Stimulated activated CD4-positive, alpha-beta T cell treated with anti-CD3 and anti-CD28 coated beads, Interleukin-4, amount 100 ng/mL, for 1 hour (primary cell): ENCODE measurements around the gene CES1.
"Not testable (repeated sequence)": the region's sequence is repeated elsewhere in the genome, so short reads cannot be mapped to it uniquely, and the experiment has no call there.

Experiments
- DNase-seq: peaks from one replicate; pipeline ENCODE4 v3.0.0-alpha.2; 2020

CES1 gene

DNA sequence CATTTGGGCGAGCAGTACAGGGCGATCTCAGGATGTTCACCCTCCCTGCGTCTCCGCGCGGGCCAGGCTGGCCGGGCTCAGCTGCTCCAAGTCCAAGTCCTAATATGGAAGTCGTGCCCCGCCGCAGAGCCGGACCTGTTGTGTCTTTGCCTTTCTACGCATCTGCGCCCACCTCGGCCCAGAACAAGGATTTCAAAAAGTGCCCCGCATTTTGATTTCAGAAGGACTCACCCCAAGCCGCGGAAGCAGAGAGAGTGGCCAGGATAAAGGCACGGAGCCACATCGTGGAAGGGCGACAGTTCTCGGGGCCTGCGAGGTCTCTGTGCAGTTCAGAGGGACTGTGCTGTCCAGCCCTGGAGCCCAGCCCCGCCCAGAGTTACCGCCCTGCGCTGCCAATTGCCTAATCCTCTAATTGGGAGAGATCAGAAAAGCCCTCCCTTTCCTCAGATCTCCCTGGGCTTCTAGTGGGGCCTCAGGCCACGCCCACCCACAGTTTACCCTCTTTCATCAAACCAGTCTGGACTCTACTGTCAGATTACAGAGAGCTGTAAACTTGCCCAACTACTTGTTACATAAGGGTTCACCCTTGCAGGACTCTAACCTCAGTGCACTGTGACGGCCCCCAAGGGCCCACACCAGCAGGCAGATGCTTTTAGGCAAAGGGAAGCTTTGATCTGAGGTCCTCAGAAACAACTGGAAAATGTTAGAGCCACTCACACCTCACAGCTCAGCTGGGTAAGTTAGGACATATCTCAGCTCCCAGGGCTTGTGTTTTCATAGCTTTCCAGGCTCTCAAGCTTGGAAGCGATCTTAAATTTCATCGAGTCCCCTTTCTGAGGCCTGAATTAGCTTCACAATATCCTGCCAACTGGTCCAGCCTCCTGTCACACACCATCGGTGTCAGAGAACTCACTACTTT, at the start of gene CES1:
TSS of gene CES1 (minus strand) at position 324 of the 919 bp plus-strand sequence. CDS start at position 283, 41 bp downstream.
- DNase-seq, result no peak

DNA sequence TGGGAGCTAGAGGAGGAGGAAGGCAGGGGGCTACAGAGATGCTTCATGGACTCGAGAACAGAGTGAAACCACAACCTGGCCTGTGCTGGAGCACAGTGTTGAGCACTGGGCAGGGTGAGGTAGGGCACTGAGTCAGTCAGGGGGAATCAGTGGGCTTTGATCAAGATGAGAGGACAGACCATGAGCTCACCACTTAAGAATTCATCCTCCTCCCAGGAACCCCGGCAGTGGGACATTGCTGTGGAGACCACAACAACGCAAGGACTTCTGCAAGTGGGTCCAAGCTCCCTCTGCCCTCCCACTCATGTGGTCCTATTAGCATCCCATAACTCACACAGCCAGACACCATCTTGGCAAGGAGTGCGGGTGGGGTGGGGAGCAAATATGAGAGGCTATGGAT, 44.0 kb upstream of the CES1 start:
- no peak for DNase-seq

- DNase-seq, result no peak
Observed at GRCh38 chr16:55875273-55875672, 42.4 kb upstream of the CES1 start, which contains the start of gene CES5A. Gene CES5A (minus strand): TSS chr16:55875373. CDS start chr16:55875221, 152 bp downstream.

DNA sequence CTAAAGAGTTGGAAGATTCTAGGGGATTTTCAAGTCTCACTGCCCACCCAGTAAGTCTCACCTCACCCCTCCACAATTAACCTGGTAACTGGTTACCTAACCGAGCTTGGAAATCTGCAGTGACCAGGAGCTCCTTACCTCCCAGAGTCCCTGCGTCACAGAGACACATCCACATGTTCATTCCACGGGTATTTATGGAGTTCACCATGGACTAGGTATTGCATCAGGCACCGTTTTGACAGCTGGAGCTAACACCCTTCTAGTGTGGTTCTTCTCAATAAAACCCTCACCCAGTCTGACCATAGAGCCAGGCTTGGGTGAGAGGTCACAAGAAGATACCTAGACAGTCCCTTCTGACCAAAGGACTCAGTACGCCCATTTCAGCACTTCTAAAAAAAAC, 40.2 kb upstream of the CES1 start:
- DNase-seq, result no peak

DNA sequence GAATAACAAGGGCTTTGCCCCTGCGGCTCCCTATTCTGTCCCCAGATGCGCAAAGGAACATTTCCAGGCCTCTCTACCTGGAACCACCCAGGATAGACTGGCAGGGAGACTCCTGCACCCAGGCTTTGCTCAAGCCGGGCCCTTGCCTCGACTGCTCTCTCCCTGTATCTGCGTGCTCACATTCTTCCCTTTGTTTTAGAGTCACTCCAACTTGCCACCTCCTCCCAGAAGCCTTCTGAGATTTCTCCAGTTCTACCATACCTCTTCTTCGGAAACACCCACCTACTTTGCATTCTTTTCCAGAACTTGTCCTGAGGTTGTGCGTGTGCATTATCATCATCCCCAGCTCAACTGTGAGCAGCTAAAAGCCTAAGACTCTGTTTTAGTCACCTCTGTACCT, 39.2 kb upstream of the CES1 start:
- no peak for DNase-seq

- DNase-seq, result no peak
Observed at GRCh38 chr16:55871411-55872038, 38.6 kb upstream of the CES1 start.

GRCh38 chr16:55868980-55869379, 36.1 kb upstream of the CES1 start:
- no peak for DNase-seq

DNA sequence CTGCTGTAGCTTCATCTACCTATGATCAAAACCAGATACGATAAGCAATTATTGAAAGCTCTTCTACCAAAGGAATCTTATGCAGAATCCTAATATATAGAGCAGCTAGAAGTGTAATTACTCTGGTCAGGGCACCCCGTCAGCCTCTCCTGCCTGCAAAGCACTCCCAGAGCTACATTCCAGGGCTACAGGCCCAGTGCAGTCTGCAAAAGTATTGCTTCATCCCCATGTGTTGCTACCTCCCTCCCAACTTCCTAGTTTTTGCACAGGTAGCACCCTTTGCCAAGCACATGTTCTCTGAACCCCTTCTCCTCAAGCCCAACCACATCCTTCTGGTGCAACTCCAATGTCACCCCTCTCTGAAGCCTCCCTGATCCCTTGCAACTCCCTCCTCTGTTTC, 35.2 kb upstream of the CES1 start:
- DNase-seq, result no peak

DNA sequence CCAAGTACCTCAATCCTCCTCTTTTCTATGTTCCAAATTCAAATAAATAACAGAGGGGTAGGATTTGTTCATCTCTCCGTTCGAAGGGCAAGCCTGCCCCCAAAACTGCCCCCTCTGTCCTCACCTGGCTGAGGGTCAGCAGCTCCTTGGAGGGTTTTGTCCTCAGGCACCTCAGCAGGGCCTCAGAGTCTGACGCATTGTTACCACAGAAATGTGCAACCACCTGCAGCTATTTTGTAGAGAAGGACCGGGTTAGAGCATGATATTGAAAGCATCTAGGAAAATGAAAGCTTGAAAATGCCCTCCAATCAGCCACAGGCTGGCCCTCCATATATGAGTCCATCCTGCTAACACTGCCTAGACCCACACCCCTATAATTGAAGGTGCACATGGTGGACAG, 28.4 kb upstream of the CES1 start:
- no peak for DNase-seq

DNA sequence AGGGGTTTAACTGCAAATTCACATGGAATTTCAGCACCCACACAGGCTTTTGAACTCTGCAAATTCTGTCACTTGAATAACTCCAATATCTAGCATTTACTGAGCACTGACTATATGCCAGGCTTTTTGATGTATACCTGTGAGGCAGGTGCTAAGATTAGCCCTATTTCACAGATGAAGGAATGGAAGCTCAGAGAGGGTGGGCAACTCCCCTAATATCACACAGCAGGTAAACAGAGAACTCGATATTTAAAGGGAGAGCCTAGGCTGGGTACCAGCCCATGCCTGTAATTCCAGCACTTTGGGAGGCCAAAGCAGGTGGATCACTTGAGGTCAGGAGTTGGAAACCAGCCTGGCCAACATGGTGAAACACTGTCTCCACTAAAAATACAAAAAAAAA, 24.8 kb upstream of the CES1 start:
- DNase-seq, result not testable (repeated sequence)

- no peak for DNase-seq
Observed at GRCh38 chr16:55856950-55857349, 24.1 kb upstream of the CES1 start.

- no peak for DNase-seq
Observed at GRCh38 chr16:55853114-55853513, 20.2 kb upstream of the CES1 start.

GRCh38 chr16:55849536-55849935, 16.6 kb upstream of the CES1 start:
- no peak for DNase-seq

DNA sequence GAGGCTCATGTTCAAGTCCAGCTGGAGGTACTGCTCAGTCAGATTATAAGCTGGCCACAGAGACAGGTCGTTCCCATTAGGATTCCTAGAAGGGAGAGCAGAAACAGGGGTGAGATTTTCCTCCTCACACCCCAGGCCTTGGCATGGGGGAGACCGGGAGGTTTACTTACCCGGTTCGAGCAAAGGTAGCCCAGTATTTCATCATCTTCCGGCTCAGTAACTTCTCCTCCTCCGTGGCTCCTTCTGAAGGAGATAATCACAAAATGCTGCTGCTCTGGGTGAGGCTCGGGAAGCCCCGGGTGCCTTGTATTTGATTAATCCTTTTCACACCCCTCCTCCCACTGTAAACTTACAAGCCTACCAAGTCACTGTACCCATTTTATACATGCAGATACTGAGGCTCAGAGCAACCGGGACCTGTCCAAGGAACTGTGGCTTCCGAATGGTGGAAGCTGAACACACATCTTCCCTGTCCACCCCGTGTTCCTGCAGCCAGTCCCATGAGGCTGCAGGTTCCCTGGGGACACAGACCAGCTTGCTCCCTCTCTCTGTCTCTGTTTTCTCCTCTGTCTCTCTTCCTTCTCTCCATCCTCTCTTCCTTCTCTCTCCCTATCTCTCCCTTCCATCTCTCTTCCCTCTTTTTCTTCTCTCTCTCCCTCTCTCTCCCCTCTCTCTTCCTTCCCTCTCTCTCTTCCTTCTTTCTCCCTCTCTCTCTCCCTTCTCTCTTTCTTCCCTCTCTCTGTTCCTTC, 13.9 kb upstream of the CES1 start:
- DNase-seq, result no peak

DNA sequence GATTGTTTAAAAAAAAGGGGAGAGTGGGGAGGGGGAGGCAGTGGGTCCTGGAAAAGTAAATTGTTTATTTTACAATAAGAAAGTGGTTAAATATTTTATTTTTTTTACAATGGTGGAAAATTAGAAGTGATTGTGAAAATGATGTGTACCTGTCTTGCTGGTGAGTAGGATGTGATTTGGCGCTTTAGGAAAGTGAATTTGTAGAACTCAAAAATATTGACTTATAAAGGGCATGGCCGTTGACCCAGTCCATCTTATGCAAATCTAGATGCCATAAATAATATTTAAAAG, 10.2 kb upstream of the CES1 start:
- DNase-seq, result no peak

DNA sequence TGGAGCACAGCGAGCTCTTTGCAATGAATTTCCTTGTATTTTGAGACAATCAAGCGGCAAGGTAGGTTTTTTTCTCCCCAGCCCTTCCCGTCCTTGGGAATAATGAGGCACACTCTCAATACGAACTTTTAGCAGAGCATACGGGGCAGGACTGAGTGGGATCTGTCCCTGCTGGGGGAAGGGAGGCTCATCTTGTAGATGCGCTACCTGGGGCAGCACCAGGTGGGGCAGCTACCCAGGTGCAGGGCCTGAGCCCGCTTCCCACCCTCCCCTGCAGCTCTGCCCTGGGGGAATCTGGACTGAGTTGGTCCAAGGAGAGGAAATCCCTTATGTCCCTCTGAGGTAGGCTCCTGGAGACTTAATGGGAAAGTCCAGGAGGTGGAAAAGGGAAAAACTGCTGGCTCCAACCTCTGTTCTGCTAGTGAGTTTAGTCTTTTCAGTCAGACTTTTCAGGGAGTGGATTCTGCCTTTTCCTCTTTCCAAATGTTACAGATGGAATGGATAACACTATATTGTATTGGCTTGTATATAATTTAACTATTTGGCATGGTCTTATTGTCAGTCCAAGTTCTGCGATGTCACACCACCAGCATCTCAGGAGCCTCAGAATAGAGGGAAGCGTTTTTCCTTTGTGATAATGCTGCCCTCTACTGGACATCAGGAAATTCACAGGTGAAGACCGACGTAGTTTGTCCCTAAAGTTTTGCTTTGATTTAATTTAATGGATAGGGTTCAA, 9.6 kb upstream of the CES1 start:
- DNase-seq, result no peak

DNA sequence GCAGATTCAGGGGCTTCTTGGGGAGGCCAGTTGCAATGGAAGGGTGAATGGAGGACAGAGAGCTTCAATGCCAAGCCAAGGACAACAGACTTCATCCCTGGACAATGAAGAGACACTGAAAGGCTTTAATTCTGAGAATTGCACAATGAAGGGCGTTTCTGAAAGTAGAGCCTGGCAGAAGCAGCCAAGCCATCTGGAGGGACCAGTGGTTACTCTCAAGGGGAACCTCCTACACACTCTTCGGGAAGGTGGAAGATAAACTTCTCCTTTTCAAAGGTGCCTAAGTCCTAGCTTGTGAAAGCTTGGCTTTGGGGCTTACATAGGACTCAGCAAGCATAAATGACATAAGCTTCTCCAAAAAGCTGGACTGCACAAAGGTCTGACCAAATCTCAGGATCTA, 6.2 kb upstream of the CES1 start:
- no peak for DNase-seq

- DNase-seq, result no peak
Observed at GRCh38 chr16:55836158-55836611, 3.3 kb upstream of the CES1 start.

- no peak for DNase-seq
Observed at GRCh38 chr16:55835581-55835980, 2.7 kb upstream of the CES1 start.

GRCh38 chr16:55835173-55835572, 2.3 kb upstream of the CES1 start:
- not testable (repeated sequence) for DNase-seq

DNA sequence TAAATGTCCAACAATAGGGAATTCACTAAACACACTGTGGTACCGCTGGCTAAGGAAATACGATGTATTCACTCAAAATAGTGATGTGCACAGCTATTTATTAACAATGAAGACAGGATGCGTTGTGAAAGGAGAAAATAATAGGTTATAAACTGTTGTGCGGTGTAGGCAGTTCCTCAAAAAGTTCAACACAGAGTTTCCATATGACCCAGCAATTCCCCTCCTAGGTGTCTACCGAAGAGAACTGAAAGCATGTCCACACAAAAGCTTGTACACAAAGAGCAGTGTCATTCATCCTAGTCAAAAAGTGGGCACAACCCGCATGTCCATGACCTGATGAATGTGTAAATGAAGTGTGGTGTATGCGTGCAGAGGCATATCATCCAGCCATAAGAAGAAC, 1.2 kb upstream of the CES1 start:
- no peak for DNase-seq

GRCh38 chr16:55832425-55832772, 497 bp downstream of the CES1 start:
- no peak for DNase-seq

DNA sequence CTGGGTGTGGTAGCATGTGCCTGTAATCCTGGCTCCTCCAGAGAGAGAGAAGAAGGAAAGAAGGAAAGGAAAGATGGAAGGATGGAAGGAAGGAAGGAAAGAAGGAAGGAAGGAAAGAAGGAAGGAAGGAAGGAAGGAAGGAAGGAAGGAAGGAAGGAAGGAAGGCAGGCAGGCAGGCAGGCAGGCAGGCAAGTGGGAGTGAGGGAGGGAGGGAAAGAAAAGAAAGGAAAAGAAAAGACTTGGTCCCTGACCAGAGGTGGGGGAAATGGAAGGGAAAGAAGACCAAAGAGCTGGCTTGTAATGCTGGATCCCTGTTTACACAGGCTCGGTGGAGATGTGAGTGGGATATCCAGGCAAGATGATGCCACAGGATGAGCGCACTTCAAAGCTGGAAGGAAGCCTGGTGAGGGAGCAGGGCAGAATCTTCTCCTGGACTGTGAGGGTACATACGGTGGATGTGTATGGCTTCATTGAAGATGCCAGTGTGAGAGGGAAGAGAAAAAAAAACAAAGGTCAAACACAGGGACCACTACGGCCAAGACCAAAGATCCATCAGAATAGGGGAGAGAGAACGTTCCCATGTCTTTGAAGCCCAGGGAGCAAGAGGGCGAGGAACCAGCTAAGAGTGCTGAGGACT, 2.1 kb downstream of the CES1 start:
- no peak for DNase-seq
